Thyroid gland (tissue), 4 donors: Measurements from ENCODE around the gene ATRIP. TPM values are rescaled to one million over a fixed set of nuclear protein-coding genes. Genes with fewer than 3 reads are reported as not detected.
A peak's percentile ranks its signal among the peaks of the same experiment; 100 is the strongest.

Experiments used
- DNase-seq, 2 donors: peaks; one replicate each; pipeline ENCODE4 v3.0.0-alpha.2; 2019
- H3K27ac ChIP-seq, 3 donors: fragments of 200-600 bp; sonication (generic); 1 replicate in 2 of 3; 2 replicates in 1 of 3; pipeline ENCODE4 v1.5.1; 2016 to 2019; ENCODE audit warnings: mild to moderate bottlenecking in 1 of 3, moderate library complexity in 1 of 3
- H3K27me3 ChIP-seq: fragments of 200-600 bp; sonication (generic); one replicate; pipeline ENCODE4 v1.5.1; 2019
- H3K36me3 ChIP-seq, 2 donors: fragments of 200-600 bp; sonication (generic); one replicate each; pipeline ENCODE4 v1.5.1; 2016 to 2019
- H3K4me1 ChIP-seq, 2 donors: fragments of 200-600 bp; sonication (generic); one replicate each; pipeline ENCODE4 v1.5.1; 2017 to 2019
- H3K4me3 ChIP-seq, 3 donors: fragments of 200-600 bp; sonication (generic); replicated peaks in 1 of 3; 1 replicate in 2 of 3; 2 replicates in 1 of 3; pipeline ENCODE4 v1.5.1; 2016; ENCODE audit warnings: mild to moderate bottlenecking in 1 of 3
- H3K9me3 ChIP-seq: fragments of 200-600 bp; sonication (generic); one replicate; pipeline ENCODE4 v1.5.1; 2017
- CTCF ChIP-seq, 6 experiments: fragments of 200-600 bp in 3 of 6; fragments of 450-650 bp in 3 of 6; sonication (generic) in 3 of 6; IDR thresholded peaks; one replicate each; pipeline ENCODE4 v1.5.1; 2016 to 2019; ENCODE audit warnings: antibody characterized with exemption in 6 of 6, mild to moderate bottlenecking in 2 of 6, inconsistent platforms in 1 of 6, moderate library complexity in 1 of 6
- POLR2A ChIP-seq, 2 donors: fragments of 450-650 bp; IDR thresholded peaks; one replicate each; pipeline ENCODE4 v1.6.1; 2017; ENCODE audit warnings: antibody characterized with exemption in 2 of 2, mild to moderate bottlenecking in 2 of 2, moderate library complexity in 1 of 2
- WGBS, 2 donors: methylation state at CpG; one replicate each; pipeline ENCODE4 v1.1.5; 2017; 5-methylcytosine and 5-hydroxymethylcytosine counted together
- intact Hi-C: fragments of 100-400 bp; cut with DNase I; formaldehyde crosslinking; loops from one replicate; pipeline ENCODE4 v1.15.1; 2023
- total RNA-seq, 4 donors: library from RNA; depleted of rRNA; stranded (reverse); fragments of >200 nt; gene quantifications; one replicate each; pipeline ENCODE4 v1.2.3, GENCODE V29; 2016

ATRIP gene
- total RNA-seq, 4 donors from 2014 or later = 8.4 to 13.9 (median 11.0) TPM

GRCh38 chr3:48420561-48420960 lies 26.0 kb upstream of the ATRIP start:
- Histone ChIP-seq H3K36me3 (peaks cover 35 to 47% of the 10 kb centered on the region in 2 donors), H3K27me3 (no peaks in the 10 kb centered on the region), H3K4me1 (peaks cover 11 to 22% of the 10 kb centered on the region in 2 donors), H3K4me3 (no peak overlapping the region), H3K27ac (no peak overlapping the region), H3K9me3 (no peaks in the 10 kb centered on the region)
- intact Hi-C loops = no loop called here
- WGBS, 2 donors = 89 to 97% methylated on average over 13 to 14 of the region's 14 CpGs
- DNase-seq = no peak
- TF ChIP-seq CTCF (IDR thresholded peaks at IDR 0.05) (no peak), POLR2A (IDR thresholded peaks at IDR 0.05) (no peak)

GRCh38 chr3:48422272-48422671 lies 24.3 kb upstream of the ATRIP start:
- Histone ChIP-seq H3K27me3 (no peaks in the 10 kb centered on the region), H3K9me3 (no peaks in the 10 kb centered on the region), H3K36me3 (peaks cover 23 to 30% of the 10 kb centered on the region in 2 donors), H3K4me3 (no peak overlapping the region), H3K27ac (no peak overlapping the region), H3K4me1 (peaks cover 24 to 39% of the 10 kb centered on the region in 2 donors)
- intact Hi-C loops = no loop called here
- DNase-seq = no peak
- 100% methylated on average over 1 to 3 of the region's 3 CpGs for WGBS, 2 donors
- no peak for TF ChIP-seq POLR2A (IDR thresholded peaks at IDR 0.05)
- no peak for TF ChIP-seq CTCF (IDR thresholded peaks at IDR 0.05)

GRCh38 chr3:48422681-48423080 lies 23.9 kb upstream of the ATRIP start:
- Histone ChIP-seq H3K27ac (no peak overlapping the region), H3K36me3 (peaks cover 19 to 26% of the 10 kb centered on the region in 2 donors), H3K4me1 (peaks cover 28 to 43% of the 10 kb centered on the region in 2 donors), H3K27me3 (no peaks in the 10 kb centered on the region), H3K9me3 (no peaks in the 10 kb centered on the region), H3K4me3 (no peak overlapping the region)
- 81 to 88% methylated on average over 8 of the region's 8 CpGs for WGBS, 2 donors
- DNase-seq = no peak
- intact Hi-C loops = no loop called here
- no peak for TF ChIP-seq POLR2A (IDR thresholded peaks at IDR 0.05)
- TF ChIP-seq CTCF (IDR thresholded peaks at IDR 0.05) = no peak

- DNase-seq = no peak
- H3K4me3 ChIP-seq = no peak overlapping the region
- intact Hi-C loops = no loop called here
- H3K9me3 ChIP-seq = no peaks in the 10 kb centered on the region
- peaks cover 12 to 19% of the 10 kb centered on the region in 2 donors for H3K36me3 ChIP-seq
- TF ChIP-seq CTCF (IDR thresholded peaks at IDR 0.05) (no peak), POLR2A (IDR thresholded peaks at IDR 0.05) (no peak)
- no peak overlapping the region for H3K27ac ChIP-seq
- H3K27me3 ChIP-seq = no peaks in the 10 kb centered on the region
- peaks cover 35 to 50% of the 10 kb centered on the region in 2 donors for H3K4me1 ChIP-seq
- 90 to 91% methylated on average over 21 to 25 of the region's 25 CpGs for WGBS, 2 donors
Observed at GRCh38 chr3:48423241-48423882, 23.2 kb upstream of the ATRIP start.

GRCh38 chr3:48423883-48424695 lies 22.4 kb upstream of the ATRIP start:
- Histone ChIP-seq H3K4me1 (peaks cover 40 to 51% of the 10 kb centered on the region in 2 donors), H3K4me3 (no peak overlapping the region), H3K9me3 (no peaks in the 10 kb centered on the region), H3K36me3 (peaks cover 5 to 12% of the 10 kb centered on the region in 2 donors), H3K27ac (peak overlapping the region; percentile 94 to 96 (median 95)), H3K27me3 (no peaks in the 10 kb centered on the region)
- intact Hi-C loops = no loop called here
- TF ChIP-seq POLR2A (IDR thresholded peaks at IDR 0.05) (no peak), CTCF (IDR thresholded peaks at IDR 0.05) (no peak)
- no peak for DNase-seq
- 85 to 90% methylated on average over 7 to 22 of the region's 27 CpGs for WGBS, 2 donors
